GM12801 (cell line): Measurements from ENCODE around the gene AMFR.

ENCODE experiments used
- TF ChIP-seq, protein P1 (sequence below): IDR thresholded peaks from one replicate; pipeline ENCODE4 v1.5.1; 2011; ENCODE audit warnings: control low read depth; ENCODE audit not compliant: insufficient read length; ENCODE audit errors: extremely low read depth

The AMFR gene

DNA sequence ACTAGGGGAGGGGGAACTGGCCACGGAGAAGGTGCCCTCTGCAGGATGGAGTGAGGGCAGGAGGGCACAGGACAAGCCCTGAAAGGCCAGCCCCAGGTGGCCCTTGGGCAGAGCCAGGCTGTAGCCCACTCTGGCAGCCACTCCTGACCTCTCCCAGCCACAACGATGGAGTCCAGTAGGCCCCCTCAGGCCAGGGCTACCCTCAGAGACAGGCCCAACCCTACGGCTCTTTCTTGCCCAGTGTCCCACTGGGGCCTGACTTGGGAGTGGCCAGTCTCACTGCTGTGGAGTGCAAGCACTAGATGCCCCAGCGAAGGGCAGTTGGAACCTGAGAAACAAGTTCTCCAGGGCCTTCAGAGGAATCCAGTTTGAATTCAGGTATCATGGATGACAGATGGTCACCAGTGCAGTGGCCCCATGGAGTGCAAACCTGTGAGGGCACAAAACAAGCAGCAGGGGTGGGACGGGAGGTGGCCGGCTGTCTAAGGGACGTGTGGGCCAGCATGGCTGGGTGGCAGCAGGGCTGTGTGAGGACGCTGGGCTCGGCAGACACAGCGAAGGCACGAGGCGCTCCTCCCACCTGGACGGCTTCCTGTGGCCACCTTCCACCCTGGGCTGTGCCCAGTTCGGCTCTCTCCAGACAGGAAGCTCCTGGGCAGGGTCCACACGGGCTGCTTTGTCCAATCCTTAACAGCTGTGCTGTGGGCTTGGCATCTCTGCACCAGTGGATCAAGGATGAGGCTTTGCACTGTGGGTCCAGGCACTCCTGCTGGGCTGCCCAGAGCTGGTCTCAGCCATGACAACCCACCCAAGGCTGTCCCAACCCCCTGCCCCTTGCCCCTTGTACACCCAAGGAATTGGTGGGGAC, 72.1 kb downstream of the AMFR start:
- TF ChIP-seq, protein P1, sequence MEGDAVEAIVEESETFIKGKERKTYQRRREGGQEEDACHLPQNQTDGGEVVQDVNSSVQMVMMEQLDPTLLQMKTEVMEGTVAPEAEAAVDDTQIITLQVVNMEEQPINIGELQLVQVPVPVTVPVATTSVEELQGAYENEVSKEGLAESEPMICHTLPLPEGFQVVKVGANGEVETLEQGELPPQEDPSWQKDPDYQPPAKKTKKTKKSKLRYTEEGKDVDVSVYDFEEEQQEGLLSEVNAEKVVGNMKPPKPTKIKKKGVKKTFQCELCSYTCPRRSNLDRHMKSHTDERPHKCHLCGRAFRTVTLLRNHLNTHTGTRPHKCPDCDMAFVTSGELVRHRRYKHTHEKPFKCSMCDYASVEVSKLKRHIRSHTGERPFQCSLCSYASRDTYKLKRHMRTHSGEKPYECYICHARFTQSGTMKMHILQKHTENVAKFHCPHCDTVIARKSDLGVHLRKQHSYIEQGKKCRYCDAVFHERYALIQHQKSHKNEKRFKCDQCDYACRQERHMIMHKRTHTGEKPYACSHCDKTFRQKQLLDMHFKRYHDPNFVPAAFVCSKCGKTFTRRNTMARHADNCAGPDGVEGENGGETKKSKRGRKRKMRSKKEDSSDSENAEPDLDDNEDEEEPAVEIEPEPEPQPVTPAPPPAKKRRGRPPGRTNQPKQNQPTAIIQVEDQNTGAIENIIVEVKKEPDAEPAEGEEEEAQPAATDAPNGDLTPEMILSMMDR = no peak

GRCh38 chr16:56352351-56353053, 72.8 kb downstream of the AMFR start:
- TF ChIP-seq, protein P1 = no peak

- TF ChIP-seq, protein P1 = no peak
Measured at GRCh38 chr16:56351481-56351880, 73.9 kb downstream of the AMFR start.

DNA sequence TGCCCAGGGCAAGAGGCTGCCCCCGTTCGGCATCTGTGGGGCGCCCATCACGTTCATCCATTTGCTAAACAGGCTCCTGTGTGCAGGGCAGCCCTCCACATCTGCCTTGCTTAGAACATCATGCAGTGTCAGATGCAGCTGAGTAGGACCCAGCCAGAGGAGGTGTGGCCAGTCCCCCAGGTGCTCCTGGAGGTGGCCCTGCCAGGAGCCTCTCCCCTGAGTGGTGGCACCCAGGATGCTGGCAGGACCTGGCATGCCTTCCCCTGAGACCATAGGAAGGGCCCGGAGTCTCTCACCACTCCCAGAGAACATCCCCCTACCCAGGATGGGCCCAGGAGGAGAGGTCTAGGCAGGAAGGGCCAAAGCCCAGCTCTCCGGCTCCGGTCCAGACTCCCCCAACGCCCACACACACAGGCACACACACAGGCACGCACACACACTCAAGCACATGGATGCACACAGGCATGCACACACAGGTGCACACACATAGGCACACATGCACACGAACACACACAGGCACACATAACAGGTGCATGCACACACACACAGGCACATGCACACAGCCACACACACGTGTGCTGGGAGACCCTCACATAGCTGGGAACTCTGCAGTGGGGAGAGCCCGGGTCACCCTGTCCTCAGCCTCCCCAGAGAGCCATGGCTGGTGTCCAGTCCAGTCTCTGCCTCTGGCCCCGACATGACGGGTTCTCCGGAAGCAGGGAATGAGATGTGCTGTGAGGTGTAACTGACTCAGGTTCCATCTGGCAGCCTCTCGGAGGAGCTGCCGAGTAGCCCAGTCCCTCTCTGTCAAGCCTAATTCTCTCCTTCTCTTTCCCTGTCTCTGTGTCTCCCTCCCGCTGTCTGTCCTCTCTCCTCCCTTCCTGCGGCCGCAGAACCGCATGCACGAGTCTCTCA, 74.6 kb downstream of the AMFR start:
- TF ChIP-seq, protein P1 = no peak

- TF ChIP-seq, protein P1 = no peak
Measured at GRCh38 chr16:56349711-56350161, 75.6 kb downstream of the AMFR start.

GRCh38 chr16:56349086-56349415, 76.3 kb downstream of the AMFR start:
- TF ChIP-seq, protein P1 = no peak
